GM12878 (cell line): Measurements from ENCODE around the gene LRSAM1. TPM values are rescaled to one million over a fixed set of nuclear protein-coding genes. Genes with fewer than 3 reads are reported as not detected.

Experiments used
- ATAC-seq: fragments of 200-7000 bp; cut with Tn5 transposase; 3 replicates; pipeline ENCODE4 v1.9.1; 2020; ENCODE audit warnings: mild to moderate bottlenecking, moderate library complexity
- BruUV-seq: library from RNA; stranded (reverse); fragments of 400-500 nt; replicated peaks from 2 replicates; lab custom pipeline; 2021; lab: Mats Ljungman, UMichigan
- CTCF ChIA-PET: fragments of 300-600 bp; sonication (Branson Sonifier 250); formaldehyde crosslinking; extraction: SDS; loops from one replicate; lab custom pipeline; 2021; ENCODE audit warnings: inconsistent platforms; lab: Yijun Ruan, JAX
- POLR2A ChIA-PET: fragments of 350-600 bp; formaldehyde crosslinking; extraction: SDS; loops from one replicate; lab custom pipeline; 2021; ENCODE audit warnings: inconsistent platforms; lab: Charles Lee
- RAD21 ChIA-PET: fragments of 300-600 bp; sonication (Branson Sonifier 250); formaldehyde crosslinking; loops from one replicate; lab custom pipeline; 2023; ENCODE audit warnings: antibody characterized with exemption; ENCODE audit not compliant: unreplicated experiment; lab: Charles Lee
- SMC1A ChIA-PET: fragments of 300-600 bp; sonication (Branson Sonifier 250); formaldehyde crosslinking; loops from one replicate; lab custom pipeline; 2023; ENCODE audit not compliant: unreplicated experiment, uncharacterized antibody; lab: Charles Lee
- DNase-seq: peaks from one replicate; pipeline ENCODE4 v3.0.0-alpha.2; 2011; ENCODE audit warnings: low read depth, low spot score
- FAIRE-seq: peaks from 3 replicates; lab custom pipeline; 2011; peaks lifted over from hg19 to GRCh38; lab: Jason Lieb, UNC
- H2AFZ ChIP-seq: 2 replicates; pipeline ENCODE4 v1.6.0; 2011; ENCODE audit warnings: low read depth, low read length, control low read depth; ENCODE audit not compliant: control insufficient read depth
- H3K27ac ChIP-seq: 2 replicates; pipeline ENCODE4 v1.5.1; 2011; ENCODE audit warnings: control low read depth; ENCODE audit not compliant: control insufficient read depth, insufficient read depth
- H3K27me3 ChIP-seq, 2 experiments: replicated peaks in 1 of 2; 2 replicates each; pipeline versions ENCODE4 v1.6.0 to v1.6.1; 2011; ENCODE audit warnings: low read length in 1 of 2; ENCODE audit not compliant: control insufficient read depth in 2 of 2, insufficient read depth in 2 of 2
- H3K36me3 ChIP-seq, 2 experiments: 2 replicates each; pipeline ENCODE4 v1.5.1; 2011; ENCODE audit warnings: low read length in 1 of 2; ENCODE audit not compliant: control insufficient read depth in 2 of 2, insufficient read depth in 2 of 2
- H3K4me1 ChIP-seq: 2 replicates; pipeline ENCODE4 v1.6.1; 2011; ENCODE audit warnings: mild to moderate bottlenecking, low read length, moderate library complexity, mixed read lengths; ENCODE audit not compliant: control insufficient read depth, insufficient read depth
- H3K4me2 ChIP-seq: 2 replicates; pipeline ENCODE4 v1.6.0; 2011; ENCODE audit warnings: control low read depth; ENCODE audit not compliant: control insufficient read depth, insufficient read depth
- H3K4me3 ChIP-seq: fragments of 200-600 bp; sonication (generic); 2 replicates; pipeline ENCODE4 v1.5.1; 2016
- H3K79me2 ChIP-seq: 2 replicates; pipeline ENCODE4 v1.6.0; 2011; ENCODE audit warnings: low read length; ENCODE audit not compliant: control insufficient read depth, insufficient read depth
- H3K9ac ChIP-seq: 2 replicates; pipeline ENCODE4 v1.8.0; 2011; ENCODE audit warnings: low read length, control low read depth, mixed read lengths; ENCODE audit not compliant: control insufficient read depth, insufficient read depth
- H3K9me3 ChIP-seq: replicated peaks from 3 replicates; pipeline ENCODE4 v1.5.1; 2011; ENCODE audit warnings: mild to moderate bottlenecking, low read length; ENCODE audit not compliant: control insufficient read depth, insufficient read depth
- H4K20me1 ChIP-seq: 2 replicates; pipeline ENCODE4 v1.6.0; 2011; ENCODE audit not compliant: control insufficient read depth, insufficient read depth
- CBX5 ChIP-seq: sonication (generic); IDR thresholded peaks from 2 replicates; pipeline ENCODE4 v1.6.1; 2016; ENCODE audit warnings: low read depth, moderate library complexity, mild to moderate bottlenecking, inconsistent platforms
- EZH2 ChIP-seq: IDR thresholded peaks from 2 replicates; pipeline ENCODE4 v1.6.1; 2012; ENCODE audit warnings: low read depth, mild to moderate bottlenecking, control low read depth, inconsistent platforms, low read length, borderline replicate concordance; ENCODE audit not compliant: control insufficient read depth
- KDM1A ChIP-seq: fragments of 200-600 bp; sonication (generic); IDR thresholded peaks from 2 replicates; pipeline ENCODE4 v1.6.1; 2016; ENCODE audit warnings: borderline replicate concordance
- POLR2A ChIP-seq: IDR thresholded peaks from 2 replicates; pipeline ENCODE4 v1.6.1; 2011; ENCODE audit warnings: low read depth, mild to moderate bottlenecking, low read length
- TBL1XR1 ChIP-seq: IDR thresholded peaks from 2 replicates; pipeline ENCODE4 v1.6.1; 2012; ENCODE audit warnings: low read depth, low read length, improper control_type of control experiment
- WGBS: methylation state at CpG from one replicate; pipeline ENCODE4 v1.1.6; 2016; ENCODE audit warnings: low lambda C conversion rate; ENCODE audit not compliant: insufficient replicate concordance, insufficient coverage; ENCODE audit errors: missing lambda C conversion rate; 5-methylcytosine and 5-hydroxymethylcytosine counted together
- in situ Hi-C: fragments of 300-500 bp; cut with MboI; formaldehyde crosslinking; loops from 9 replicates; pipeline ENCODE4 v1.14.3; 2018; ENCODE audit warnings: mixed read lengths
- intact Hi-C: fragments of 100-400 bp; cut with micrococcal nuclease; formaldehyde crosslinking; loops from one replicate; pipeline ENCODE4 v1.14.2; 2022; ENCODE audit not compliant: unreplicated experiment
- polyA plus RNA-seq, 11 experiments: library from polyadenylated mRNA; depleted of rRNA in 4 of 11; unstranded in 6 of 11; stranded (reverse) in 5 of 11; fragments of >200 nt; fragmentation: Nextera tagmentation in 4 of 11; fragmentation: Illumina TruSeq in 1 of 11; extraction: Ambion mirVana in 4 of 11; extraction: Trizol in 1 of 11; gene quantifications; 1 replicate in 1 of 11; 2 replicates in 10 of 11; pipeline versions ENCODE4 v1.2.1 to v1.2.3, GENCODE V29; 2011 to 2016; ENCODE audit warnings: inconsistent platforms in 2 of 11, missing spikeins in 2 of 11, low read depth in 1 of 11
- total RNA-seq, 4 experiments: library from RNA; depleted of rRNA in 3 of 4; stranded (reverse); fragments of >200 nt in 3 of 4; fragmentation: Illumina TruSeq in 1 of 4; extraction: Trizol in 1 of 4; gene quantifications; 2 replicates each; pipeline versions ENCODE4 v1.2.1 to v1.2.3, GENCODE V29; 2013 to 2021
- TF ChIP-seq, protein P1 (sequence below): fragments of 450-650 bp; IDR thresholded peaks from 2 replicates; pipeline ENCODE4 v1.6.1; 2016; ENCODE audit warnings: mild to moderate bottlenecking

LRSAM1 gene
- total and polyA plus RNA-seq, 10 of the 15 experiments (the other 5 are each of a cell fraction or from before 2014, with no cell fraction given), result 0.14 to 23.4 (median 11.7) TPM

DNA sequence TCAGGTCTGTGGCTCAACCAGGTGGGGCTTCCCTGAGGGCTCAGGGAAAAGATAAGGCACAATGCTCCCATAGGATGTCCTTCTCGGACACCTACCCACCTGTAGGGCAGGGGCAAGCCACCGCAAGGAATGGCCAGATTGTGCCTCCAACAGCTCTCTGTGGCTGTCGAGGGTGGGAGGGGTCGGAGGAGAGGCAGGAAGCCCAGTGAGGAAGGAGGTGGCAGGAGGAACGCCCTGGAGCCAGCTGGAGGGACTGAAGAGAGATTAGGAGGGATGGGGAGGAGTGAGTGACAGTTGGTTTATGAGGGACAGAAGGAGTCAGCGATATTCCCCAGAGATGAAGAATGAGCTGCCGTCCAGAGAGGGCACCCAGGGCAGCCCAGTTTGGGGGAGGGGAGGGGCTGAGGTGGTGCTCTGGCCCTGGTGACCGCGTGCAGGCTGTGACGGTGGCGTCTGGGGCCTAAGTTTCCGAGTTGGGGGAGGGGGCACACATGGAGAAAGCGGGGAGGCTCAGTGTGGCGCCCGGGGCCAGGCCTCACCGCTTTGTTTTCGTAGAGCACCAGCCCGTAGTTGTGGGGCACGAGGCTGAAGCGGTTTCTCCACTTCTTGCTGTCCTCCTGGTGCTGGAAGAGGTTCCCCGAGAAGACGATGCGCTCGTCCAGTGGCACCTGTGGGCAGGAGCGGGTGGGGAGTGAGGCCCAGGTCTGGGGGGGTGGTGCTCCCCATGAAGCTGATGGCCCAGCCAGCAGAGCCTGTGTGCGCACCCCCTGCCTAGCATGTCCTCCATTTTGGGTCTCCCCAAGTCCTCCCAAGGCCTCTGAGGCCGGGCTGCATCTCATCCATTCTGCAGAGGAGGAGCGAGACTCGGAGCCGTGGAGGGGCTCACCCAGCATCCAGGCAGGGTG lies 75.6 kb downstream of the LRSAM1 start:
- POLR2A ChIA-PET, result interaction anchor here (0.5 kb wide), 1 partner anchor 25 kb away, joined by 3 read pairs; no protein-coding TSS in a partner anchor
- ATAC-seq (no peak), FAIRE-seq (no peak), DNase-seq (no peak)
- intact Hi-C loops (no loop called here), in situ Hi-C loops (no loop called here)
- H3K9me3 ChIP-seq, result peaks cover 13% of the 10 kb centered on the region; the same call in 2 of the 3 replicates
- H3K27ac ChIP-seq, result no peak overlapping the region
- no peak overlapping the region for H2AFZ ChIP-seq
- no peak overlapping the region for H3K9ac ChIP-seq
- no peak overlapping the region for H3K4me2 ChIP-seq
- CTCF ChIA-PET, result interaction anchor here (1.4 to 3.4 kb wide), 5 partner anchors 10 to 208 kb away, joined by 6 to 33 read pairs (median 6); partner anchors contain the start of gene TOR2A
- SMC1A ChIA-PET, result interaction anchor here (0.7 to 2.2 kb wide), 4 partner anchors 8 to 61 kb away, joined by 4 to 13 read pairs (median 10); no protein-coding TSS in a partner anchor
- H3K79me2 ChIP-seq, result no peaks in the 10 kb centered on the region
- H3K27me3 ChIP-seq, result no peaks in the 10 kb centered on the region
- H3K36me3 ChIP-seq, result no peaks in the 10 kb centered on the region
- H3K4me1 ChIP-seq, result no peaks in the 10 kb centered on the region
- H4K20me1 ChIP-seq, result no peaks in the 10 kb centered on the region
- BruUV-seq, result no TSS peak
- H3K4me3 ChIP-seq, result no peak overlapping the region
- TF ChIP-seq KDM1A, result no peak
- no peak for TF ChIP-seq EZH2
- TF ChIP-seq POLR2A, result no peak
- TF ChIP-seq, protein P1, sequence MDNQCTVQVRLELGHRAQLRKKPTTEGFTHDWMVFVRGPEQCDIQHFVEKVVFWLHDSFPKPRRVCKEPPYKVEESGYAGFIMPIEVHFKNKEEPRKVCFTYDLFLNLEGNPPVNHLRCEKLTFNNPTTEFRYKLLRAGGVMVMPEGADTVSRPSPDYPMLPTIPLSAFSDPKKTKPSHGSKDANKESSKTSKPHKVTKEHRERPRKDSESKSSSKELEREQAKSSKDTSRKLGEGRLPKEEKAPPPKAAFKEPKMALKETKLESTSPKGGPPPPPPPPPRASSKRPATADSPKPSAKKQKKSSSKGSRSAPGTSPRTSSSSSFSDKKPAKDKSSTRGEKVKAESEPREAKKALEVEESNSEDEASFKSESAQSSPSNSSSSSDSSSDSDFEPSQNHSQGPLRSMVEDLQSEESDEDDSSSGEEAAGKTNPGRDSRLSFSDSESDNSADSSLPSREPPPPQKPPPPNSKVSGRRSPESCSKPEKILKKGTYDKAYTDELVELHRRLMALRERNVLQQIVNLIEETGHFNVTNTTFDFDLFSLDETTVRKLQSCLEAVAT, result no peak
- TF ChIP-seq CBX5, result no peak
- no peak for TF ChIP-seq TBL1XR1
- 58% methylated on average over 30 of the region's 30 CpGs for WGBS
- RAD21 ChIA-PET, result interaction anchor here (0.8 kb wide), 1 partner anchor 58 kb away, joined by 3 read pairs; no protein-coding TSS in a partner anchor
